ENCODE measurements around the gene EMILIN2. TPM values are rescaled to one million over a fixed set of nuclear protein-coding genes. Genes with fewer than 3 reads are reported as not detected.

EMILIN2 gene
- total and polyA plus RNA-seq, 8 donors: 0.43 to 11.0 (median 3.4) TPM

GRCh38 chr18:2920027-2920426 lies 73.2 kb downstream of the EMILIN2 start:
- H3K4me1 ChIP-seq: peaks cover 0 to 6% (median 0%) of the 10 kb centered on the region in 3 donors
- no peak overlapping the region for H3K4me3 ChIP-seq
- WGBS, 2 donors: 89 to 94% methylated on average over 11 of the region's 11 CpGs
- H3K27ac ChIP-seq: no peak overlapping the region
- TF ChIP-seq CTCF (IDR thresholded peaks at IDR 0.05): no peak
- peaks cover 0 to 63% (median 12%) of the 10 kb centered on the region in 3 donors for H3K36me3 ChIP-seq
- no peaks in the 10 kb centered on the region for H3K27me3 ChIP-seq
- intact Hi-C loops (cut with DNase I): loop anchor here in 1 of 3 donors (10.0 kb wide), 1 partner anchor 215 kb away; no protein-coding TSS in a partner anchor
- H3K9me3 ChIP-seq: no peaks in the 10 kb centered on the region
- FAIRE-seq: no peak
- no peak for DNase-seq
- ATAC-seq: no peak

GRCh38 chr18:2920546-2921343 lies 73.9 kb downstream of the EMILIN2 start:
- no peak for TF ChIP-seq CTCF (IDR thresholded peaks at IDR 0.05)
- Histone ChIP-seq H3K9me3 (no peaks in the 10 kb centered on the region), H3K27ac (no peak overlapping the region), H3K4me1 (peaks cover 0 to 6% (median 0%) of the 10 kb centered on the region in 3 donors), H3K36me3 (peaks cover 0 to 71% (median 12%) of the 10 kb centered on the region in 3 donors), H3K27me3 (no peaks in the 10 kb centered on the region), H3K4me3 (no peak overlapping the region)
- DNase-seq (no peak), FAIRE-seq (no peak), ATAC-seq (no peak)
- 91 to 93% methylated on average over 16 of the region's 16 CpGs for WGBS, 2 donors
- intact Hi-C loops (cut with DNase I): loop anchor here in 1 of 3 donors (10.0 kb wide), 1 partner anchor 214 kb away; no protein-coding TSS in a partner anchor

GRCh38 chr18:2921778-2922177 lies 75.0 kb downstream of the EMILIN2 start:
- H3K36me3 ChIP-seq: peaks cover 0 to 77% (median 14%) of the 10 kb centered on the region in 3 donors
- TF ChIP-seq CTCF (IDR thresholded peaks at IDR 0.05): no peak
- FAIRE-seq (no peak), DNase-seq (no peak), ATAC-seq (no peak)
- no peaks in the 10 kb centered on the region for H3K27me3 ChIP-seq
- H3K4me1 ChIP-seq: peaks cover 0 to 2% (median 0%) of the 10 kb centered on the region in 3 donors
- no peak overlapping the region for H3K4me3 ChIP-seq
- no peak overlapping the region for H3K27ac ChIP-seq
- no peaks in the 10 kb centered on the region for H3K9me3 ChIP-seq
- intact Hi-C loops (cut with DNase I): loop anchor here in 1 of 3 donors (10.0 kb wide), 1 partner anchor 213 kb away; no protein-coding TSS in a partner anchor
- WGBS, 2 donors: 94% methylated on average over 14 of the region's 14 CpGs

- intact Hi-C loops (cut with DNase I): loop anchor here in 1 of 3 donors (10.0 kb wide), 1 partner anchor 211 kb away; no protein-coding TSS in a partner anchor
- Histone ChIP-seq H3K36me3 (peaks cover 0 to 88% (median 18%) of the 10 kb centered on the region in 3 donors), H3K4me3 (no peak overlapping the region), H3K9me3 (no peaks in the 10 kb centered on the region), H3K27ac (no peak overlapping the region), H3K27me3 (no peaks in the 10 kb centered on the region), H3K4me1 (no peaks in the 10 kb centered on the region)
- DNase-seq (no peak), ATAC-seq (no peak), FAIRE-seq (no peak)
- 91 to 93% methylated on average over 6 of the region's 6 CpGs for WGBS, 2 donors
- TF ChIP-seq CTCF (IDR thresholded peaks at IDR 0.05): no peak
Measured at GRCh38 chr18:2923464-2923863, 76.7 kb downstream of the EMILIN2 start.

All from pancreas (tissue), 10 donors.